GM12801 (cell line): ENCODE data around the gene MOB3B.

Experiments
- TF ChIP-seq, protein P1 (sequence below): IDR thresholded peaks from one replicate; pipeline ENCODE4 v1.5.1; 2011; ENCODE audit warnings: control low read depth; ENCODE audit not compliant: insufficient read length; ENCODE audit errors: extremely low read depth

MOB3B gene

DNA sequence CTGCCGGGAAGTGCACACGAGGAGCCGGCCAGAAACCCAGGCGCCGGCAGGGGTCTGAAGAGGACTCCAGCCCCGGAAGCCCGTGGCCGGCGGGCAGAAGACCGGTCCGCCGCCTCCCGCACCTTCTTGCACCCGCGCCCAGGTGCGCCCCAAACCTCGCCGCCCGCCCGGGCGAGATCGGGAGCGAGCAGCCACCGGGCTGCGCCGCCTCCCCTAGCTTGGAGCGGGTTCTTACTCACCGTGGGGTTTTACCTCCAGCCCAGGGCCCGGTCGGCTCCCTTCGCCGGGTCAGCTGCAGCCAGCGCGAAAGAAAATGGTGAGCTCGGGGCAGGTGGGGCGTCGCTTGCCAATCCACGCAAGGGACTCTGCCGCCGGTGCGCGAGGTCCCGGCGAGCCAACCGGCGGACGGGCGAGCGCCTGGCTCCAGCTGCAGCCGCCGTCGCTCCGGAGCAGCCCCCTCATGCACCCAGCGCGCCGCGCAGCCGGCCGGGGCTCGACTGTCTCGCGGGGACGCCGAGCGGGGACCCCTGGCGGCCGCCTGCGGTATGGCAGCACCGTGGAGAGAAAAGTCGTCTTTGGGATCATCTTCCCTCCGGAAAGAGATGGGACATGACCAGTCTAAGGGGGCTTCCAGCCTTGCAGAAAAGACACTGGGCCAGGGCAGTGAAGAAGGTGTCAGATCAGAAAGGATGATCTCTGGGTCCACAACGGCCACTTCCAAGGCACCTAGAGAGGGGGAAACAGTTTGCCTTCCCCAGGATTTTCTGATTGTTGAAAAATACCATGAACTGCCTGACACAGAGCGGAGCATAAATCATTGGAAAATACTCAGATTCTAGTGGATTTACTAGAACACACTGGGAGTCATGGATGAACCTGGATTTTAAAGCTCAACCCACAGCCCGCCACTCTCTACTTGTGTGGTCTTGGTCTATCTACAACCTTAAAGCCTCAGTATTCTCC lies at the start of gene MOB3B:
Gene MOB3B (minus strand): TSS at position 499 of the 963 bp plus-strand sequence. CDS start 74,264 bp downstream, outside the sequence.
- TF ChIP-seq, protein P1, sequence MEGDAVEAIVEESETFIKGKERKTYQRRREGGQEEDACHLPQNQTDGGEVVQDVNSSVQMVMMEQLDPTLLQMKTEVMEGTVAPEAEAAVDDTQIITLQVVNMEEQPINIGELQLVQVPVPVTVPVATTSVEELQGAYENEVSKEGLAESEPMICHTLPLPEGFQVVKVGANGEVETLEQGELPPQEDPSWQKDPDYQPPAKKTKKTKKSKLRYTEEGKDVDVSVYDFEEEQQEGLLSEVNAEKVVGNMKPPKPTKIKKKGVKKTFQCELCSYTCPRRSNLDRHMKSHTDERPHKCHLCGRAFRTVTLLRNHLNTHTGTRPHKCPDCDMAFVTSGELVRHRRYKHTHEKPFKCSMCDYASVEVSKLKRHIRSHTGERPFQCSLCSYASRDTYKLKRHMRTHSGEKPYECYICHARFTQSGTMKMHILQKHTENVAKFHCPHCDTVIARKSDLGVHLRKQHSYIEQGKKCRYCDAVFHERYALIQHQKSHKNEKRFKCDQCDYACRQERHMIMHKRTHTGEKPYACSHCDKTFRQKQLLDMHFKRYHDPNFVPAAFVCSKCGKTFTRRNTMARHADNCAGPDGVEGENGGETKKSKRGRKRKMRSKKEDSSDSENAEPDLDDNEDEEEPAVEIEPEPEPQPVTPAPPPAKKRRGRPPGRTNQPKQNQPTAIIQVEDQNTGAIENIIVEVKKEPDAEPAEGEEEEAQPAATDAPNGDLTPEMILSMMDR, result no peak

DNA sequence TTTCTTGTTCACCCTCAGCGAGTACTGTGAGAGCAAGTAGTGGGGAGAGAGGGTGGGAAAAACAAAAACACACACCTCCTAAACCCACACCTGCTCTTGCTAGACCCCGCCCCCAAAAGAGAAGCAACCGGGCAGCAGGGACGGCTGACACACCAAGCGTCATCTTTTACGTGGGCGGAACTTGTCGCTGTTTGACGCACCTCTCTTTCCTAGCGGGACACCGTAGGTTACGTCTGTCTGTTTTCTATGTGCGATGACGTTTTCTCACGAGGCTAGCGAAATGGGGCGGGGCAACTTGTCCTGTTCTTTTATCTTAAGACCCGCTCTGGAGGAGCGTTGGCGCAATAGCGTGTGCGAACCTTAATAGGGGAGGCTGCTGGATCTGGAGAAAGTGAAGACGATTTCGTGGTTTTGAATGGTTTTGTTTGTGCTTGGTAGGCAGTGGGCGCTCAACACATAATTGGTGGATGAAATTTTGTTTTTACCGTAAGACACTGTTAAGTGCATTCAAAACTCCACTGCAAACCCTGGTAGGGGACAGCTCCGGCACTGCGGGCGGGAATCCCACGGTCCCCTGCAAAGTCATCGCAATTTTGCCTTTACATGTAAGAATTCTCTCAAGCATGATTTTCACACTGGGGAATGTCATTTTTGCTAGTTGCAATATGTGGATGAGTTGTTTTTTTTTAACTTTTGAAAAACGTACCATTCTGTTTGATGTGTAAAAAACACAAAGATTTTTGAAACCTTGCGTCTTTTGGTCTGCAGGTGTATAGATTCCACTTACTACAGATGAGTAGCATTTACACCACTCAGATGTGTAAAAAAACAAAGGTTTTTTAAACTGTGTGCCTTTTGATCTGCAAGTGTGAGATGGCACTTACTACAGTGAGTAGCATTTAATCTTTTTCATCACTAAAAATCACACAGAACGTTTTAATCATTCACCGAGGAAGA lies 44.3 kb upstream of the MOB3B start:
- TF ChIP-seq, protein P1, result no peak

DNA sequence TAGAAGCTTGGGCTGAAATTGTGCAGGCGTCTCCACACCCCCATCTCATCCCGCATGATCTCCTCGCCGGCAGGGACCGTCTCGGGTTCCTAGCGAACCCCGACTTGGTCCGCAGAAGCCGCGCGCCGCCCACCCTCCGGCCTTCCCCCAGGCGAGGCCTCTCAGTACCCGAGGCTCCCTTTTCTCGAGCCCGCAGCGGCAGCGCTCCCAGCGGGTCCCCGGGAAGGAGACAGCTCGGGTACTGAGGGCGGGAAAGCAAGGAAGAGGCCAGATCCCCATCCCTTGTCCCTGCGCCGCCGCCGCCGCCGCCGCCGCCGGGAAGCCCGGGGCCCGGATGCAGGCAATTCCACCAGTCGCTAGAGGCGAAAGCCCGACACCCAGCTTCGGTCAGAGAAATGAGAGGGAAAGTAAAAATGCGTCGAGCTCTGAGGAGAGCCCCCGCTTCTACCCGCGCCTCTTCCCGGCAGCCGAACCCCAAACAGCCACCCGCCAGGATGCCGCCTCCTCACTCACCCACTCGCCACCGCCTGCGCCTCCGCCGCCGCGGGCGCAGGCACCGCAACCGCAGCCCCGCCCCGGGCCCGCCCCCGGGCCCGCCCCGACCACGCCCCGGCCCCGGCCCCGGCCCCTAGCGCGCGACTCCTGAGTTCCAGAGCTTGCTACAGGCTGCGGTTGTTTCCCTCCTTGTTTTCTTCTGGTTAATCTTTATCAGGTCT lies 43.5 kb upstream of the MOB3B start, which contains the start of gene C9orf72:
Gene C9orf72 (minus strand): TSS at position 564 of the 716 bp plus-strand sequence. CDS start 6,361 bp downstream, outside the sequence.
- TF ChIP-seq, protein P1, result no peak

DNA sequence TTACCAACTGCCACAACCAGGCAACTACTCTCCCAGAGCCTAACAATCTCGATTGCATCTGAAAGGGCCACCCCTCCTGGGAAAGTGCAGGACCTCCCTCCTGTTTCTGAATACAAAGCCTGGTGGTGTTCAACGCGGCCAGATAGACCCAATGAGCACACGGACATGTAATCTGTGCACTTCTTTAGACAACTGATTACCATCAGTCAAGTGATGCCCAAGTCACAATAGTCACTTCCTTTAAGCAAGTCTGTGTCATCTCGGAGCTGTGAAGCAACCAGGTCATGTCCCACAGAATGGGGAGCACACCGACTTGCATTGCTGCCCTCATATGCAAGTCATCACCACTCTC lies 42.9 kb upstream of the MOB3B start:
- TF ChIP-seq, protein P1, result no peak

DNA sequence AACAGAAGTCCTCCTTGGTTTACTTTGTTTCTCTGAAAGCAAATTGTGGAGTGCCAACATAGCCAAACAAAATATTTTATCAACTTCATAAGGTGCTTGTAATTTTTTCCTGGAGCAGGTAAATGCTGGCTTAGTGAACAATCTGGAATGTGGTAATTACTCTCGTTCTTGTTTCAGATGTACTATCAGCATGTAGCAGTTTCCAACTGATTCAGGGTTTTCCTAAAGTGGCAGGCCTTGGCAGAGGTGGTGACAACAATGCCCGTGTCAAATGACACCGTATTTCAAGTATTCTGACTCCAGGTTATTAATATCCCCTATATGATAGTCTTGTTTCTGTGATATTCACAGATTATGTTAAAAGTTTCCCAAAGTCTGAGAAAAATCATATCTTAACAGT lies 42.4 kb upstream of the MOB3B start:
- TF ChIP-seq, protein P1, result no peak

DNA sequence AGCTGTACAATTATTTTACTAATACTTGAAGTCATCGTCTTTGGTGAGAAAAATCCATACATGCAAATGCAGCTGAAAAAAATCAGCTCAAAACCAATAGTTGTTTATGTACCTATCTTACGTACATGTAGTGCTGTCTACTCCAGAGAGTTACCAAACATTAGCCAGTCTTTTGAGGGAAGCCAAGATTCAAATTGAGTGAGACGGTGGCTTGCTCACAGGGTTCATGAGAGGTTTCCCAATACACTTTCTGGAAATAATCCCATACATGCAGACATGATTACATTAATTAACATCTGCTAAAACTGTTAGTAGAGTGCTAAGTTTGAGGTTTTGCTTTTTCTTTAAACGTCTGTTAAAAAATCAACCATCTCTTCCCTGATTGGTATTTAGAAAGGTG lies 41.4 kb upstream of the MOB3B start:
- TF ChIP-seq, protein P1, result no peak
